COLO668 (cell line): ENCODE measurements around the gene KCNIP4.
"Not testable (repeated sequence)": the region's sequence is repeated elsewhere in the genome, so short reads cannot be mapped to it uniquely, and the experiment has no call there.

Experiments
- DNase-seq: peaks from one replicate; lab custom pipeline; 2025; ENCODE audit not compliant: unreplicated experiment; lab: John Stamatoyannopoulos, UW

The KCNIP4 gene

DNA sequence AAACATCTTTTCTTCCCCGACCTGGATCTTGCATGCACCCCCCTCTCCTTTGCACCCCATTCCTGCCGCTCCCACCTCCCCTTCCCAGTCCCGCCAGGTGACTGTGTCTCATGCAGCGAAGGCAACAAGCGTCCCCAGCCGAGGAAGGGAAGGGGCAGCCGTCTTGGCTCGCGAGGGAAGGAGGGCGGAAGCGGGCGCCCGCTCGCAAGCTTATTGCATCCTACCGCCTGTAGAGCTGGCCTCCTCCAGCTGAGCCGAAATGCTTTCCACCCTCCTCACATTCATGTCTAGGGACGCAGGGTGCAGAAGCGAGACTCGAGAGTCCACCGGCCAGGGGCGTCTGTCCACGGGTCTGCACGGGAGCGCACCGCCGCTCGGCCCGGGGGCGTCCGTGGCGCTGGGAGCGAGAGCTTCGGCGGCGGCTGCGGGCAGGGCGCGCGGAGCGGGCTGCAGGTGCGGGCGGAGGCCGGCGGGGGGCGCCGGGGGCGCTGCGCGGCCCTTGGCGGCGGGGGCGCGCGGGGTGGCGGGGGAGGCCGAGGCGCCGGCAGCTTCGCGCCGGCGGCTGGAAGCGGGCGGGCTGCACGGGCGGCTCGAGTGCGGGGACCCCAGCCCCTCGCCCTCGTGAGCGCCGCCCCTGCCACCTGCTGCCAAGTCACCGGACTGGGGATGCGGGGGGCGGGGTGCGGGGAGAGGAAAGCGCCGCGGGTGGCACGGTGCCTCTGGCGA, at the start of gene KCNIP4:
KCNIP4 (minus strand) TSS at position 426 of the 726 bp plus-strand sequence.
- peak; percentile 32 for DNase-seq

DNA sequence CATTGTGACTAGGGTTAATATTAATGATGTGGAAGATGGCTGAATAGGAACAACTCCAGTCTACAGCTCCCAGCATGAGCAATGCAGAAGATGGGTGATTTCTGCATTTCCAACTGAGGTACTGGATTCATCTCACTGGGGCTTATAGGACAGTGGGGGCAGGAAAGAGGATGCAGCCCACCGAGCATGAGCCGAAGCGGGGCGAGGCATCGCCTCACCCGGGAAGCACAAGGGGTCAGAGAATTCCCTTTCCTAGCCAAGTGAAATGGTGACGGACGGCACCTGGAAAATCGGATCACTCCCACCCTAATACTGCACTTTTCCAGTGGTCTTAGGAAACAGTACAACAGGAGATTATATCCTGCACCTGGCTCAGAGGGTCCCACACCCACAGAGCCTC, 48.0 kb upstream of the KCNIP4 start:
- DNase-seq, result not testable (repeated sequence)

GRCh38 chr4:21992330-21992729, 43.8 kb upstream of the KCNIP4 start:
- DNase-seq, result no peak

- DNase-seq, result no peak
Observed at GRCh38 chr4:21991562-21991961, 43.0 kb upstream of the KCNIP4 start.

DNA sequence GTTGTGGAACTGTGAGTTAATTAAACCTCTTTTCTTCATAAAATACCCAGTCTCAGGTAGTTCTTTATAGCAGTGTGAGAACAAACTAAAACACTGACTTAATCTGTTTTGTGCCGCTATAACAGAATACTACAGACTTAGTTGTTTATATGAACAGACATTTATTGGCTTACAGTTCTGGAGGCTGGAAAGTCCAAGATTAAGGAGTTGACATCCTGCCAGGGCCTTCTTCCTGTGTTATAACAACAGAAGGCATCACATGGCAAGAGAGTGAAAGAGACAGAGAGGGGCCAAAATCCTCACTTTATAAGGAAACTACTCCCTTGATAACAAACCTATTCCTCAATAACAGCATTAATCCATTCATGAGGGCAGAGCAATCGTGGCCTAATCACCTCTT, 42.5 kb upstream of the KCNIP4 start:
- no peak for DNase-seq

DNA sequence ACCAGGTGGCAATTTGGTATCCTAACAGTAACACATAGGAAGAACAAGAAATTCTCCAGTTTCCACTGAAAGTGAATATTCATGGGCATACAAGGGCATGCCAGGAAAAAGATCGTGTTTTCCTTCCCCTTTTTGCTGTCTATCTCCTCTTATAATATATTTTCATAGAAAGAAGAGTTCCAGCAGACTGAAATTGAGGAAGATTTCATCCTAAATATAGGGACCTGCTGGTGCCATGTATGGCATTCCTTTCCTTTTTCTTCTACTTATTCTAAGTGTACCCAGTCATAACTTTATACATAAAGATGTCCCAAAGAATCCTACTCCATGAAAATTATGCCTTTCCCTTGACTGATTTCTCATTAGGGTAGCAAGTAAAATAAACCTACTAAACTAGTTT, 40.8 kb upstream of the KCNIP4 start:
- DNase-seq, result no peak

GRCh38 chr4:21986307-21986706, 37.7 kb upstream of the KCNIP4 start:
- no peak for DNase-seq

- no peak for DNase-seq
Observed at GRCh38 chr4:21982087-21982486, 33.5 kb upstream of the KCNIP4 start.

DNA sequence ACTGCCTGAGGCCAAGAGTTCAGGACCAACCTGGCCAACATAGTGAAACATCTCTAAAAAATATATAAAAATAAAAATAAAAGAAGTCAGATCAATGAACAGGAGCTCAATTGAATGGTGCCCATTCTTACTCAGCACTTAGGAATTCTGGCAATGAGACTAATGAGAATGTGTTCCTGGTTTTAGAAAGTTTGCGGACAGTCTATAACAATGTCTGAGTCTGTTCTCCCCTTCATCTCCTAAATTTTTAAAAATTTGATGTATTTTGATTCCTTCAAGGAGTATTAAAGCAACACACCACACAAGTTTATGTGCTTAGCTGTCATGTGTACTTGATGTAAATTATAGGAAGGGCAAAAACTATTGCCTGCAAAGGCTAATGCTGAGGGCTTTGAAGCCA, 30.6 kb upstream of the KCNIP4 start:
- no peak for DNase-seq

DNA sequence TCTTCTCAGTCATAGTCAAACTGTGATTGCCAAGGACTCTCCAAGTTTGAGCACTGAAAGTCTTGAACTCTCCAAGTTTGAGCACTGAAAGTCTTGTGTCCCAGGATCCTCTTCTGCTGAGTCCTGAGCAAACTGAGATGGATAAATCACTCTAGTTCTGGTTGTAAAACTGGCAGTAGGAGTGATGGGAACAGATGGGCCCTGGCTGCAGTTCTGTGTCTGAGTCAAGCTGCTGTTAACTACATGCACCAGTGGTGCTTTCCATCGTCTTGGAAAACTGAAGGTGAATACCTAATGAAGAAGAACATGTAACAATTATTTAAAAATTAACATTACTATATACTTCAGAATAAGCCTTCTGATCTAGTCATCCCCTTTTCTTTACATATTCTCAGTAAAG, 27.6 kb upstream of the KCNIP4 start:
- no peak for DNase-seq

DNA sequence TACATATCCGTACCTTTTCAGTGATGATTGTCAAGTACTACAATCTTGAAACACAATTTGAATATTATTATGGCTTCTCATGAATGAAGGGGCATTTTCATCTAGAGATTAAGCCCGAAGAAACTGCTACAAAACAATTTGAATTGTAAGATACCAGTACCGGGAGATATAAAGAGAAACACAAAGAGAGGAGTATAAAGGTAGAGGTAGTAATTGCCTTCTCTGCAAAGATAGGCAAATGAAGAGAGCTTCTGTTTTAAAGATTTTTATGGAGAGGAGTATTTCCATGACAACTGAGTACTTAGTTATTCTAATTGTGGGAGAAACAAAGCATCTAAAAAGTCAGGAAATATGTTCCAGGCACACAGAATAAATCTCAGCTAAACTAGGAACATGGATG, 25.3 kb upstream of the KCNIP4 start:
- no peak for DNase-seq

DNA sequence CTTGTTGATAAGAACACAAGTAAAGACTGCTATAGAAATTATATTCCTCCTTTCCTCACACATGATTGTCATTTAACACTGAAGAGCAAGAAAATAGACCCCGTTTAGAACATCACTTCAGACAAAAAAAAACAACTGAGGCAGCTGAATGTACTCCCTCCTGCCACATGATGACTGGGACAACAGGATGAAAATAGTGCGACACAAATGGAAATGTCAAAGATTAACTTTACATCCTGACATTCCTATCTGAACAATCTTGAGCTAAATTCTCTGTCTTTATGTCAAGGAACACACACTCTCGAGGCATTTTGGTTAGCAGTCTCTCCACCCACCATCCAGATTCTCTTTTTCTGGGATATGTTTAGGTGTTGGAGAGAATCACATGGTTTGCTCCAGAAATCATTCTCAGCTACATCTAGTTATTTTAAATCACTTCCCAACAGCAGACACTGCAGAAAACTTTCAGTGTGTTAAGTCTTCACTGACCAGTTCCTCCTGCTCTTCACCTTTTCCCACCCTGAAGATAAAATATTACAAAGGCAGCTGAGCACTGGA, 16.3 kb upstream of the KCNIP4 start:
- DNase-seq, result no peak

- no peak for DNase-seq
Observed at GRCh38 chr4:21962691-21963090, 14.1 kb upstream of the KCNIP4 start.

DNA sequence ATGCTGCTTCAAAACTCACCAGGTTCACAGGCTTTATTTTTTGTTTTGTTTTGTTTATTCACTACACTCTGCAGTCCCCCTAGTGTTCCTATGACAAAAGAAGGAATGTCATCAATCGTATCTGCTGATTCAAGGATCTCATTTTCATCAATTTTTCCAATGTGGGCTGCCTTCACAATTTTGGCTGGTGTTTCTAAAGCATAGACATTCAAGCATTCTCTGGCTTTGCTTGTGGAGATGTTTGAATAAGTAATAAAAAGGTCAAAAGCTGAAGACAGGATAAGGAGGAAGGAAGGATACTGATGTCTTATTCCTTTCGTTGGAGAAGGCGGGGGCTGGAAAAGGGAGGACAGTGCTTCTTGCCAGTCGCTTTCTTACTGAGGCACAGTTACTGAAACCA, 12.2 kb upstream of the KCNIP4 start:
- no peak for DNase-seq

DNA sequence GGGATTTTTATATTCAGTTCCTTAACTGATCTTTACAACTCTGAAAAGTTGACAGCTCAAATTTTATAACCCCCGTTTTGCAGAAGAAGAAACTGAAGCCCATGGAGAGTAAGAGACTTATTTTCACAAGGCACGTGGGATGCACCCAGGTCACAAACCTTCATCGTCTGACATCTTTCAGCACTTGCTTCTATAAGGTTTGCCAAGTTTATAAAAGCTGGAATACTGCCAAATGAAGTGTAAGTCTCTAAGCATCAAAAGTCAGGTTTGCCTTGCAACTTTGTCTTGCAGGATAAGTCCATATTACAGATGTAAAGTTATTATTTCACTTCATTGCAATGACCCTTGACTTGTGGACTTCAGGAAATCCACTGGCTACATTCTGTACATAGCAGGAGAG, 6.3 kb upstream of the KCNIP4 start:
- DNase-seq, result no peak

GRCh38 chr4:21953653-21954052, 5.1 kb upstream of the KCNIP4 start:
- DNase-seq, result no peak

DNA sequence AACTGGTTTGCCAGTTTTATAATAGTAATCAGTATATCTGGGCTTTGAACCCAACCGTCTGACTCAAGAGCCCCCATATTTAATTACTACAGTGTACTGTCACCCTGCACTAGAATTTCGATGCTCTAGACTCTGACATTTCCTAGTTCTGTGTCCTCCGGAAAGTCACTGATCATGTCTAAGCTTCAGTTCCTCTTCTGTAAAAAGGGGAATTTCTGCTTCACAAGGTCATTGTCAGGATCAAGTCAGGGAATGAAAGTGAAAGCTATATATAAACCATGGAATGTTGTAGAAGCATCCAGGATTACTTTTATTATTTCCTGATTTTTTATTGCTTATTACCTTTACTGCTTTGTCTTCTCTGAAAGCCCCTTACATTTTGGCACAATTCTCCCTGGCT, 4.0 kb upstream of the KCNIP4 start:
- DNase-seq, result no peak

- peak; percentile 16 for DNase-seq
Observed at GRCh38 chr4:21949073-21949457, 493 bp upstream of the KCNIP4 start.

GRCh38 chr4:21947791-21948346, 703 bp downstream of the KCNIP4 start:
- no peak for DNase-seq

GRCh38 chr4:21946858-21947257, 1.7 kb downstream of the KCNIP4 start:
- DNase-seq, result no peak

DNA sequence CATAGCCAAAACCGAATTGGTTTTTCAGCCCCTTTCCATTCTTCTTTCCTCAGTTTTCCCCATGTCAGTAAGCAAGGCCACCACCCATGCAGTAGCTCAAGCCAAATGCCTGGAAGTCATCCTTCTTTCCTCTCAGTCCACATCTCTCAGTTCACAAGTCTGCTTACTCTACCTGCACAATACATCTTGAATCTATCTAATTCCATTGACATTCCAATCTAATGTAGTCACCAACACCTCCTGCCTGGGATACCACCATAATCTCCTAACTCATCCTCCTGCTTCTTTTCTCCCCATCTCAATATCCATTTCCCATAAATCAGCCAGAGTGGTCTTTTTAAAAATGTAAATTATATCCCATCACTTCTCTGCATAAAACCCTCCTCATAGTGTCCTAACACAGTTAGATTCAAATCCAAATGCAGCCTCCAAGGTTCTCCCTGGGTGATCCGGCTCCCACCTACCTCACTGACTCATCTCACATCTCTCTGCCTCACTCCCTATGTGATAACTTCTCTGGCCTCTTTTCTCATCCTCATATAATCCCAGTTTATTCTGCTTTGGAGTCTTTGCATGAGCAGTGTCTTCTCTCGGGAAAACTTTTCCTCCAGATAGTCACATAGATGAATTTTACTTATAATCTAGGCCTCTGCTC, 26.9 kb downstream of the KCNIP4 start:
- no peak for DNase-seq

DNA sequence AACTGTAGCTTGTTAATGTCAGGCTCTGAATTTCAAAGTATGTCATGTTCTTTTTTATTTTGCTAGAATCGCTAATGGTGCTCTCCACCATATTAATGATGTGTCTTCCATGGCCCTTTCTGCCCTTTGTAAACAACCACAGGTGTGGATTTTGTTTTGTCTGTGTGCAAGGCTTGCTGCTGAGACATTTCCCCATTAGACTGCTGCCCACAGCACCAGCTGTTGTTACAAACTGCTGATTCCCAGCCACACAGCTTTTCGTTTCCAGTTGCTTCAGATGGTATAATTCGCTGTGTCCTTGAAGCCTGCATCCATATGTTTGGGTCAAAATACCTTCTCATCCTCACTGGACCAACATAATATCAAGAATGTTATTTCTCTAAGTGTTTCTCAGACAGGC, 32.8 kb downstream of the KCNIP4 start:
- DNase-seq, result no peak
